Renal pelvis (tissue), 4 donors: ENCODE measurements around the gene BAX. TPM values are rescaled to one million over a fixed set of nuclear protein-coding genes. Genes with fewer than 3 reads are reported as not detected.

Source experiments
- DNase-seq: peaks from one replicate; pipeline ENCODE4 v3.0.0-alpha.2; 2013
- polyA plus RNA-seq, 3 donors: library from polyadenylated mRNA; unstranded; fragments of 120-200 nt; gene quantifications; one replicate each; pipeline ENCODE4 v1.2.1, GENCODE V29; 2013; ENCODE audit not compliant: insufficient read length in 3 of 3

Gene BAX
- polyA plus RNA-seq, 3 donors: 76.5 to 91.9 (median 87.6) TPM

GRCh38 chr19:48959341-48960239 is 4.9 kb downstream of the BAX start:
- no peak for DNase-seq

GRCh38 chr19:48961051-48961649 is 6.5 kb downstream of the BAX start:
- no peak for DNase-seq

- no peak for DNase-seq
Measured at GRCh38 chr19:48961673-48962028, 7.0 kb downstream of the BAX start.

GRCh38 chr19:48962029-48962848 is 7.6 kb downstream of the BAX start:
- DNase-seq: no peak

GRCh38 chr19:48962849-48963165 is 8.1 kb downstream of the BAX start:
- no peak for DNase-seq

GRCh38 chr19:48963371-48964204 is 8.9 kb downstream of the BAX start:
- DNase-seq: peak; percentile 51

GRCh38 chr19:48964205-48965039 is 9.7 kb downstream of the BAX start:
- no peak for DNase-seq

GRCh38 chr19:48965040-48965805 is 10.5 kb downstream of the BAX start, which contains the start of gene FTL:
Gene FTL, plus strand, starts transcription at chr19:48965309. Its CDS starts 199 bp downstream, at chr19:48965508.
- peak; percentile 95 for DNase-seq

- peak; percentile 87 for DNase-seq
Measured at GRCh38 chr19:48965806-48966540, 11.3 kb downstream of the BAX start.

- no peak for DNase-seq
Measured at GRCh38 chr19:48966541-48967345, 12.1 kb downstream of the BAX start.

- no peak for DNase-seq
Measured at GRCh38 chr19:48967346-48968178, 12.9 kb downstream of the BAX start.

GRCh38 chr19:48968179-48968661 is 13.5 kb downstream of the BAX start:
- no peak for DNase-seq

GRCh38 chr19:48968813-48969218 is 14.1 kb downstream of the BAX start:
- DNase-seq: no peak

- DNase-seq: no peak
Measured at GRCh38 chr19:48969276-48970138, 14.8 kb downstream of the BAX start.

GRCh38 chr19:48970139-48970766 is 15.6 kb downstream of the BAX start:
- DNase-seq: no peak
